Measurements from ENCODE around the gene FXYD3. TPM values are rescaled to one million over a fixed set of nuclear protein-coding genes. Genes with fewer than 3 reads are reported as not detected.
"Not testable (repeated sequence)": the region's sequence is repeated elsewhere in the genome, so short reads cannot be mapped to it uniquely, and the experiment has no call there.

Gene FXYD3
- total RNA-seq, 1 experiment from 2014 or later = 6.9 TPM

GRCh38 chr19:35128398-35129057, 12.9 kb downstream of the FXYD3 start:
- no peak for DNase-seq (ENCODE audit: unreplicated experiment)
- POLR2A ChIA-PET = interaction anchor here (0.9 to 6.0 kb wide), 5 partner anchors 8 to 61 kb away, joined by 3 to 70 read pairs (median 4); partner anchors contain the start of gene FXYD3
- no peak for TF ChIP-seq CTCF (IDR thresholded peaks at IDR 0.05; ENCODE audit: unreplicated experiment)
- Mint-ChIP-seq H3K4me3 (ENCODE audit: unreplicated experiment) (no peak overlapping the region), H3K9me3 (ENCODE audit: unreplicated experiment) (no peaks in the 10 kb centered on the region), H3K27me3 (ENCODE audit: insufficient read depth, unreplicated experiment) (no peaks in the 10 kb centered on the region), H3K4me1 (ENCODE audit: insufficient read depth, unreplicated experiment) (peaks cover 20% of the 10 kb centered on the region), H3K27ac (ENCODE audit: low read depth, unreplicated experiment) (no peak overlapping the region), H3K36me3 (ENCODE audit: insufficient read depth, unreplicated experiment) (peaks cover 4% of the 10 kb centered on the region)
- BruUV-seq (replicated peaks) = no TSS peak
- intact Hi-C loops (cut with micrococcal nuclease) = no loop called here
- CTCF ChIA-PET = interaction anchor here (0.8 to 3.1 kb wide), 2 partner anchors 13 to 61 kb away, joined by 4 to 23 read pairs; no protein-coding TSS in a partner anchor

DNA sequence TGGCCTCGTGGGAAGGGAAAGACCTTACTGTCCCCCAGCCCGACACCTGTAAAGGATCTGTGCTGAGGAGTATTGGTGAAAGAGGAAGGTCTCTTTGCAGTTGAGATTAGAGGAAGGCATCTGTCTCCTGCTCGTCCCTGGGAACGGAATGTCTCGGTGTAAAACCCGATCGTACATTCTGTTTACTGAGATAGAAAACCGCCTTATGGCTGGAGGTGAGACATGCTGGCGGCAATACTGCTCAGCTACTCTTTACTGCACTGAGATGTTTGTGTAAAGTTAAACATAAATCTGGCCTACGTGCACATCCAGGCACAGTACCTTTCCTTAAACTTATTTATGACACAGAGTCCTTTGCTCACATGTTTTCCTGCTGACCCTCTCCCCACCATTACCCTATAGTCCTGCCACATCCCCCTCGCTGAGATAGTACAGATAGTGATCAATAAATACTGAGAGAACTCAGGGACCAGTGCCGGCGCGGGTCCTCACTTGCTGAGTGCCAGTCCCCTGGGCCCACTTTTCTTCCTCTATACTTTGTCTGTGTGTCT, 14.2 kb downstream of the FXYD3 start:
- intact Hi-C loops (cut with micrococcal nuclease); BruUV-seq (replicated peaks); H3K4me3 Mint-ChIP-seq (ENCODE audit: unreplicated experiment); H3K36me3 Mint-ChIP-seq (ENCODE audit: insufficient read depth, unreplicated experiment); H3K9me3 Mint-ChIP-seq (ENCODE audit: unreplicated experiment); DNase-seq (ENCODE audit: unreplicated experiment); H3K27me3 Mint-ChIP-seq (ENCODE audit: insufficient read depth, unreplicated experiment); H3K27ac Mint-ChIP-seq (ENCODE audit: low read depth, unreplicated experiment): not testable (repeated sequence)
- H3K4me1 Mint-ChIP-seq (ENCODE audit: insufficient read depth, unreplicated experiment) = peaks cover 11% of the 10 kb centered on the region
- ChIA-PET CTCF (interaction anchor here (1.4 kb wide), 1 partner anchor 20 kb away, joined by 6 read pairs; no protein-coding TSS in a partner anchor), POLR2A (interaction anchor here (0.9 kb wide), 1 partner anchor 14 kb away, joined by 3 read pairs; no protein-coding TSS in a partner anchor)

- no peak overlapping the region for H3K4me3 Mint-ChIP-seq (ENCODE audit: unreplicated experiment)
- no peaks in the 10 kb centered on the region for H3K27me3 Mint-ChIP-seq (ENCODE audit: insufficient read depth, unreplicated experiment)
- no peaks in the 10 kb centered on the region for H3K9me3 Mint-ChIP-seq (ENCODE audit: unreplicated experiment)
- no TSS peak for BruUV-seq (replicated peaks)
- no peak for DNase-seq (ENCODE audit: unreplicated experiment)
- no peak for TF ChIP-seq CTCF (IDR thresholded peaks at IDR 0.05; ENCODE audit: unreplicated experiment)
- H3K27ac Mint-ChIP-seq (ENCODE audit: low read depth, unreplicated experiment) = no peak overlapping the region
- peaks cover 6% of the 10 kb centered on the region for H3K4me1 Mint-ChIP-seq (ENCODE audit: insufficient read depth, unreplicated experiment)
- ChIA-PET POLR2A (interaction anchor here (0.9 kb wide), 1 partner anchor 15 kb away, joined by 3 read pairs; no protein-coding TSS in a partner anchor), CTCF (interaction anchor here (0.6 to 1.4 kb wide), 3 partner anchors 13 to 126 kb away, joined by 3 to 6 read pairs (median 4); no protein-coding TSS in a partner anchor)
- intact Hi-C loops (cut with micrococcal nuclease) = no loop called here
- H3K36me3 Mint-ChIP-seq (ENCODE audit: insufficient read depth, unreplicated experiment) = no peaks in the 10 kb centered on the region
Measured at GRCh38 chr19:35130761-35131720, 15.4 kb downstream of the FXYD3 start.

DNA sequence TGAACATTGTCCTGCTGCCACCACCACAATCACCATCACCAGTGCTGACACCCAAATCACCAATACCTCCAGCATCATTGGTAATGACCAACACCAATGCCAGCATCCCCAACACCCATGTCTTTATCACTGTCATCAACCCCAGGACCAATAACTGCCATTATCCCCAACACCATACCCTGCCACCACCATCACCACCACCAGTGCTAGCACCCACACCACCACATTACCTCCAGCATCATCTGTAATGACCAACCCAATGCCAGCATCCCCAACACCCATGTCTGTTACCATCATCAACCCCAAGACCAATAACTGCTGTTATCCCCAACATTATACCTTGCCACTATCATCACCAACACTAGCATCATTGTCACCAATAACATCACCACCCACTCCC, 16.6 kb downstream of the FXYD3 start:
- POLR2A ChIA-PET = no interaction called here
- intact Hi-C loops (cut with micrococcal nuclease) = no loop called here

More for the DNA sequence above, 16.6 kb downstream of the FXYD3 start:
- CTCF ChIA-PET = interaction anchor here (0.7 kb wide), 1 partner anchor 11 kb away, joined by 3 read pairs; no protein-coding TSS in a partner anchor
- Mint-ChIP-seq H3K27ac (ENCODE audit: low read depth, unreplicated experiment) (no peak overlapping the region), H3K4me3 (ENCODE audit: unreplicated experiment) (no peak overlapping the region), H3K9me3 (ENCODE audit: unreplicated experiment) (no peaks in the 10 kb centered on the region), H3K4me1 (ENCODE audit: insufficient read depth, unreplicated experiment) (peaks cover 6% of the 10 kb centered on the region), H3K36me3 (ENCODE audit: insufficient read depth, unreplicated experiment) (no peaks in the 10 kb centered on the region), H3K27me3 (ENCODE audit: insufficient read depth, unreplicated experiment) (no peaks in the 10 kb centered on the region)
- TF ChIP-seq CTCF (IDR thresholded peaks at IDR 0.05; ENCODE audit: unreplicated experiment) = no peak
- no TSS peak for BruUV-seq (replicated peaks)
- DNase-seq (ENCODE audit: unreplicated experiment) = no peak
